Measurements from ENCODE around the gene SHROOM3.

The SHROOM3 gene

GRCh38 chr4:76821641-76822040 is 386.6 kb downstream of the SHROOM3 start:
- DNase-seq (ENCODE audit: low spot score), result no peak

GRCh38 chr4:76822303-76822702 is 387.3 kb downstream of the SHROOM3 start:
- no peak for DNase-seq (ENCODE audit: low spot score)

GRCh38 chr4:76823495-76823894 is 388.5 kb downstream of the SHROOM3 start:
- no peak for DNase-seq (ENCODE audit: low spot score)

GRCh38 chr4:76830612-76830963 is 395.6 kb downstream of the SHROOM3 start:
- no peak for DNase-seq (ENCODE audit: low spot score)

- peak; percentile 49 for DNase-seq (ENCODE audit: low spot score)
Measured at GRCh38 chr4:76830964-76831703, 396.1 kb downstream of the SHROOM3 start.

- DNase-seq (ENCODE audit: low spot score), result no peak
Measured at GRCh38 chr4:76831711-76832373, 396.8 kb downstream of the SHROOM3 start.

Data from hepatic stellate cell (primary cell).